HT-29 (cell line): ENCODE measurements around the gene PDE4DIP. TPM values are rescaled to one million over a fixed set of nuclear protein-coding genes. Genes with fewer than 3 reads are reported as not detected.
"Not testable (repeated sequence)": the region's sequence is repeated elsewhere in the genome, so short reads cannot be mapped to it uniquely, and the experiment has no call there.

Experiments
- DNase-seq: peaks from one replicate; pipeline ENCODE4 v3.0.0-alpha.2; 2015; ENCODE audit warnings: low spot score
- small RNA-seq: library from RNA; depleted of rRNA; stranded (forward); fragments of <200 nt; gene quantifications from one replicate; pipeline ENCODE3, GENCODE V24; 2014
- total RNA-seq: library from RNA; depleted of rRNA; stranded (reverse); fragments of >200 nt; shearing (Covaris generic); gene quantifications from 2 replicates; pipeline ENCODE4 v1.2.3, GENCODE V29; 2014; rRNA removed

PDE4DIP gene
- total RNA-seq, 1 experiment from 2014 or later: 7.3 TPM

DNA sequence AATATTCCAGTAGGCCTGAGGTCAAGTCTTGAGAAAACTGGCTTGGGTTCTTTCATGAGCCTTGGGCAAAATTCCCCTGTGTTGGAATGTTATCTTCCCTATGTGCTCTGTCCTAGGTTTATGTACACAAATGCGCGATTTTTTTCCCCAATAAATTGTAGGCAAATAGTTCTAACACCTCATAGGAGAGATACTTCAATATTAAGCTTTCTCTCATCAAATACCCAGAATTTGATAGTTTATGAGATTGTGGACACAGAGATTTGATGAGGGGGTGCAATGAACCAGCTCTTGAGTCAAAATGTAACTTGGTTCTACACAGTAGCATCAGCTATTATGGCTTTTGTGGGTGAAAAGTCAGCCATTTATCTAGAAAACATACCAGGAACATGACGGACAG is 220.4 kb downstream of the PDE4DIP start:
- not testable (repeated sequence) for DNase-seq

DNA sequence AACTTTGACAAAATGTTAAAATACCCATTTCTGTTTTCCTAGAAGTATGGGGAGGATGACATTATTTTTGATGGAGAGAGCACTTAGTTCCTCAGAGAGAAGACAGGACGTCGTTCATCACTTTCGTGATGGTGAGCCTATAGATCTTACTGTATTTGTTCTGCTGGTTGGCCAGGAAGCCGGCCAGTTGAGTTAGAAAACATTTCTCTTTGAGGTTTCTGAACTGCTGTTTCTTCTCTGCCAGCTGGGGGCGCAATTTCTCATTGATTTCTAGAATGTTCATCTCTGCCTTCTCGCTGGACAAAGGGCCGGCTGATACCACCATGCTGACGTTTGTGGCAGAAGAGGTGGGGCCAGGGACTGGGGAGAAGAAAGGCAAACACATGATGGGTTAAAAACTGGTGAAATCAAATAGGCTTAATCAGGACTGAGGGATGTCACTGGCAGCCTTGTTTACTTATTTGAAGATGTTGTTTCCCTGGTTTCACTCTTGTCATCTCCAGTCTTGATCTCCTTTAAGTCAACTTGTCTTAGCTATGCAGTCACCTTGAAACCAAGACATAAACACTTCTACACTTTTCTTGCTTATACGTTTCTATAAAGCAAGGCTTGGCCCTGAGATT is 231.4 kb downstream of the PDE4DIP start:
- DNase-seq: not testable (repeated sequence)

Small RNA genes lying within 50 kb of the gene (small RNA-seq; reads per million reads assigned to genes)
- gene RN7SKP88 (not detected), gene RNU2-38P (not detected)

Other genes starting within 250 kb of the PDE4DIP start
- gene NBPF14, start 248.4 kb upstream of the PDE4DIP start, total RNA-seq: 13.0 and 13.1 TPM in 2 replicates
- gene NUDT4B, start 95.7 kb upstream of the PDE4DIP start, total RNA-seq: 26.1 and 40.8 TPM in 2 replicates